ENCODE data around the gene CHML.
"Not testable (repeated sequence)": the region's sequence is repeated elsewhere in the genome, so short reads cannot be mapped to it uniquely, and the experiment has no call there.

Gene CHML

GRCh38 chr1:241640149-241640866 lies at the start of gene CHML, which contains the start of gene OPN3:
CHML (minus strand) TSS chr1:241640369; CDS start chr1:241635766, 4,603 bp downstream.
OPN3 (minus strand) TSS chr1:241640369; CDS start chr1:241640254, 115 bp downstream.
- DNase-seq (ENCODE audit: low spot score) = peak; percentile 95

GRCh38 chr1:241688940-241689368 lies 48.8 kb upstream of the CHML start:
- DNase-seq (ENCODE audit: low spot score) = no peak

GRCh38 chr1:241684108-241684507 lies 43.9 kb upstream of the CHML start:
- DNase-seq (ENCODE audit: low spot score) = no peak

- no peak for DNase-seq (ENCODE audit: low spot score)
Observed at GRCh38 chr1:241682921-241683320, 42.8 kb upstream of the CHML start.

- not testable (repeated sequence) for DNase-seq (ENCODE audit: low spot score)
Observed at GRCh38 chr1:241681861-241682448, 41.8 kb upstream of the CHML start.

GRCh38 chr1:241679961-241680360 lies 39.8 kb upstream of the CHML start:
- DNase-seq (ENCODE audit: low spot score) = no peak

GRCh38 chr1:241679404-241679803 lies 39.2 kb upstream of the CHML start:
- DNase-seq (ENCODE audit: low spot score) = no peak

GRCh38 chr1:241678536-241678935 lies 38.4 kb upstream of the CHML start:
- no peak for DNase-seq (ENCODE audit: low spot score)

GRCh38 chr1:241677201-241677600 lies 37.0 kb upstream of the CHML start:
- DNase-seq (ENCODE audit: low spot score) = no peak

GRCh38 chr1:241675983-241676382 lies 35.8 kb upstream of the CHML start:
- DNase-seq (ENCODE audit: low spot score) = no peak

- DNase-seq (ENCODE audit: low spot score) = no peak
Observed at GRCh38 chr1:241674805-241675384, 34.7 kb upstream of the CHML start.

GRCh38 chr1:241672301-241672700 lies 32.1 kb upstream of the CHML start:
- no peak for DNase-seq (ENCODE audit: low spot score)

GRCh38 chr1:241666419-241666818 lies 26.2 kb upstream of the CHML start:
- no peak for DNase-seq (ENCODE audit: low spot score)

- no peak for DNase-seq (ENCODE audit: low spot score)
Observed at GRCh38 chr1:241660424-241660972, 20.3 kb upstream of the CHML start.

- DNase-seq (ENCODE audit: low spot score) = not testable (repeated sequence)
Observed at GRCh38 chr1:241659016-241659415, 18.8 kb upstream of the CHML start.

GRCh38 chr1:241658081-241658793 lies 18.1 kb upstream of the CHML start:
- no peak for DNase-seq (ENCODE audit: low spot score)

- DNase-seq (ENCODE audit: low spot score) = no peak
Observed at GRCh38 chr1:241654641-241655040, 14.5 kb upstream of the CHML start.

GRCh38 chr1:241654019-241654418 lies 13.8 kb upstream of the CHML start:
- no peak for DNase-seq (ENCODE audit: low spot score)

- no peak for DNase-seq (ENCODE audit: low spot score)
Observed at GRCh38 chr1:241652012-241652411, 11.8 kb upstream of the CHML start, which contains the start of gene WDR64. WDR64 (plus strand) TSS chr1:241652281; CDS start chr1:241652485, 204 bp downstream.

GRCh38 chr1:241648159-241648558 lies 8.0 kb upstream of the CHML start:
- no peak for DNase-seq (ENCODE audit: low spot score)

GRCh38 chr1:241647658-241648057 lies 7.5 kb upstream of the CHML start:
- DNase-seq (ENCODE audit: low spot score) = no peak

- DNase-seq (ENCODE audit: low spot score) = no peak
Observed at GRCh38 chr1:241646201-241646600, 6.0 kb upstream of the CHML start.
